DND-41 (cell line): Measurements from ENCODE around the gene AKAP14.
"Not testable (repeated sequence)": the region's sequence is repeated elsewhere in the genome, so short reads cannot be mapped to it uniquely, and the experiment has no call there.

Experiments
- ATAC-seq: fragments of 200-7000 bp; cut with Tn5 transposase; 3 replicates; pipeline ENCODE4 v1.9.1; 2021; ENCODE audit warnings: low read depth; ENCODE audit not compliant: insufficient read depth
- DNase-seq: peaks from one replicate; pipeline ENCODE4 v3.0.0-alpha.2; 2020
- H2AFZ ChIP-seq: 2 replicates; pipeline ENCODE4 v1.6.0; 2012; ENCODE audit warnings: low read depth, low read length
- H3K27ac ChIP-seq: 2 replicates; pipeline ENCODE4 v1.5.1; 2012; ENCODE audit warnings: low read length, inconsistent platforms
- H3K27me3 ChIP-seq: fragments of 200-600 bp; sonication (generic); 2 replicates; pipeline ENCODE4 v1.6.0; 2012; ENCODE audit warnings: low read length, mild to moderate bottlenecking, inconsistent platforms; ENCODE audit not compliant: insufficient read depth, poor library complexity
- H3K36me3 ChIP-seq: 2 replicates; pipeline ENCODE4 v1.5.1; 2012; ENCODE audit warnings: low read length, inconsistent platforms; ENCODE audit not compliant: insufficient read depth
- H3K4me1 ChIP-seq: 2 replicates; pipeline ENCODE4 v1.5.1; 2012; ENCODE audit warnings: mild to moderate bottlenecking, low read length; ENCODE audit not compliant: insufficient read depth
- H3K4me2 ChIP-seq: 2 replicates; pipeline ENCODE4 v1.6.0; 2012; ENCODE audit warnings: mild to moderate bottlenecking, moderate library complexity, low read length, inconsistent platforms; ENCODE audit not compliant: insufficient read depth
- H3K4me3 ChIP-seq, 2 experiments: fragments of 200-600 bp in 1 of 2; shearing (Covaris generic) in 1 of 2; 2 replicates each; pipeline ENCODE4 v1.5.1; 2012 to 2016; ENCODE audit warnings: inconsistent platforms in 2 of 2, low read length in 2 of 2, mild to moderate bottlenecking in 2 of 2, low read depth in 1 of 2, moderate library complexity in 1 of 2
- H3K79me2 ChIP-seq: 2 replicates; pipeline ENCODE4 v1.6.0; 2012; ENCODE audit warnings: low read length, inconsistent platforms; ENCODE audit not compliant: insufficient read depth
- H3K9ac ChIP-seq: 2 replicates; pipeline ENCODE4 v1.6.0; 2012; ENCODE audit warnings: low read depth, mild to moderate bottlenecking, inconsistent platforms, low read length, moderate library complexity
- H3K9me3 ChIP-seq: 2 replicates; pipeline ENCODE4 v1.5.1; 2012; ENCODE audit warnings: low read length, moderate library complexity, mild to moderate bottlenecking, inconsistent platforms; ENCODE audit not compliant: insufficient read depth, severe bottlenecking
- H4K20me1 ChIP-seq: 2 replicates; pipeline ENCODE4 v1.6.0; 2012; ENCODE audit warnings: low read length; ENCODE audit not compliant: insufficient read depth
- EZH2 ChIP-seq: IDR thresholded peaks from 3 replicates; pipeline ENCODE4 v1.6.1; 2012; ENCODE audit warnings: borderline replicate concordance, low read depth, mild to moderate bottlenecking, moderate library complexity, low read length, inconsistent platforms; ENCODE audit not compliant: severe bottlenecking
- TF ChIP-seq, protein P1 (sequence below): IDR thresholded peaks from 2 replicates; pipeline ENCODE4 v1.5.1; 2012; ENCODE audit warnings: borderline replicate concordance, low read length, moderate library complexity, mild to moderate bottlenecking; ENCODE audit not compliant: poor library complexity, severe bottlenecking; ENCODE audit errors: extremely low read depth

The AKAP14 gene

DNA sequence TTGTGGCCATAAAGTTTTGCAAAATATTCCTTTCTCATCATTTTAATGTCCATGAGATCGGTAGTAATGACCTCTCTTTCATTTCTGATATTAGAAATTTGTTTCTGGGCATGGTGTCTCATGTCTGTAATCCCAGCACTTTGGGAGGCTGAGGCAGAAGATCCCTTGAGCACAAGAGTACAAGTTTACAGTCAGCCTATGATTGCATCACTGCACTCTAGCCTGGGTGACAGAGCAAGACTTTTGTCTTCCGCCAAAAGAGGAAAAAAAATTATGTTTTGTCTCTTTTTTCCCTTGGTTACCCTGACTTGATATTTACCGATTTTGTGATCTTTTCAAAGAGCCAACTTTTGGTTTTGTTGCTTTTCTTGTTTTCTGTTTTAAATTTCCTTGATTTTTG, 58.7 kb downstream of the AKAP14 start:
- Histone ChIP-seq H3K79me2 (no peaks in the 10 kb centered on the region), H3K27me3 (no peaks in the 10 kb centered on the region), H3K4me1 (no peaks in the 10 kb centered on the region), H3K4me3 (no peak overlapping the region), H3K4me2 (no peak overlapping the region), H4K20me1 (no peaks in the 10 kb centered on the region), H3K27ac (no peak overlapping the region), H3K9me3 (no peaks in the 10 kb centered on the region), H3K36me3 (no peaks in the 10 kb centered on the region), H2AFZ (no peak overlapping the region), H3K9ac (no peak overlapping the region)
- DNase-seq (no peak), ATAC-seq (no peak)
- TF ChIP-seq, protein P1, sequence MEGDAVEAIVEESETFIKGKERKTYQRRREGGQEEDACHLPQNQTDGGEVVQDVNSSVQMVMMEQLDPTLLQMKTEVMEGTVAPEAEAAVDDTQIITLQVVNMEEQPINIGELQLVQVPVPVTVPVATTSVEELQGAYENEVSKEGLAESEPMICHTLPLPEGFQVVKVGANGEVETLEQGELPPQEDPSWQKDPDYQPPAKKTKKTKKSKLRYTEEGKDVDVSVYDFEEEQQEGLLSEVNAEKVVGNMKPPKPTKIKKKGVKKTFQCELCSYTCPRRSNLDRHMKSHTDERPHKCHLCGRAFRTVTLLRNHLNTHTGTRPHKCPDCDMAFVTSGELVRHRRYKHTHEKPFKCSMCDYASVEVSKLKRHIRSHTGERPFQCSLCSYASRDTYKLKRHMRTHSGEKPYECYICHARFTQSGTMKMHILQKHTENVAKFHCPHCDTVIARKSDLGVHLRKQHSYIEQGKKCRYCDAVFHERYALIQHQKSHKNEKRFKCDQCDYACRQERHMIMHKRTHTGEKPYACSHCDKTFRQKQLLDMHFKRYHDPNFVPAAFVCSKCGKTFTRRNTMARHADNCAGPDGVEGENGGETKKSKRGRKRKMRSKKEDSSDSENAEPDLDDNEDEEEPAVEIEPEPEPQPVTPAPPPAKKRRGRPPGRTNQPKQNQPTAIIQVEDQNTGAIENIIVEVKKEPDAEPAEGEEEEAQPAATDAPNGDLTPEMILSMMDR, result no peak
- no peak for TF ChIP-seq EZH2

DNA sequence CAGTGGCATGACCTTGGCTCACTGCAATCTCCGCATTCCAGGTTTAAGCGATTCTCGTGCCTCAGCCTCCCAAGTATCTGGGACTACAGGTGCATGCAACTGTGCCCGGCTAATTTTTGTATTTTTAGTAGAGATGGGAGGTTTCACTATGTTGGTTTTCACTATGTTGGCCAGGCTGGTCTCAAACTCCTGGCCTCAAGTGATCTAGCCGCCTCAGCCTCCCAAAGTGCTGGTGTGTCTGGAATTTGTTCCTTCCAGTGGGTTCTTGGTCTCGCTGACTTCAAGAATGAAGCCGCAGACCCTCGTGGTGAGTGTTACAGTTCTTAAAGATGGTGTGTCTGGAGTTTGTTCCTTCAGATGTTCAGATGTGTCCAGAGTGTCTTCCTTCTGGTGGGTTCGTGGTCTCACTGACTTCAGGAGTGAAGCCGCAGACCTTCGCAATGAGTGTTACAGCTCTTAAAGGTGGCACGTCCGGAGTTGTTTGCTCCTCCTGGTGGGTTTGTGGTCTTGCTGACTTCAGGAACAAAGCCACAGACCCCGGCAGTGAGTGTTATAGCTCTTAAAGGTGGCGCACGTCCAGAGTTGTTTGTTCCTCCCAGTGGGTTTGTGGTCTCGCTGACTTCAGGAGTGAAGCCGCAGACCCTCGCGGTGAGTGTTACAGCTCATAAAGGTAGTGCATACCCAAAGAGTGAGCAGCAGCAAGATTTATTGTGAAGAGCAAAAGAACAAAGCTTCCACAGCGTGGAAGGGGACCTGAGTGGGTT, 60.3 kb downstream of the AKAP14 start:
- peak; percentile 98 for ATAC-seq
- H3K27ac ChIP-seq, H3K27me3 ChIP-seq, H3K4me3 ChIP-seq, H3K9ac ChIP-seq, H4K20me1 ChIP-seq, H3K4me2 ChIP-seq, H3K36me3 ChIP-seq, H3K4me1 ChIP-seq, H3K9me3 ChIP-seq, H2AFZ ChIP-seq, H3K79me2 ChIP-seq: not testable (repeated sequence)
- peak; percentile 78 for DNase-seq

DNA sequence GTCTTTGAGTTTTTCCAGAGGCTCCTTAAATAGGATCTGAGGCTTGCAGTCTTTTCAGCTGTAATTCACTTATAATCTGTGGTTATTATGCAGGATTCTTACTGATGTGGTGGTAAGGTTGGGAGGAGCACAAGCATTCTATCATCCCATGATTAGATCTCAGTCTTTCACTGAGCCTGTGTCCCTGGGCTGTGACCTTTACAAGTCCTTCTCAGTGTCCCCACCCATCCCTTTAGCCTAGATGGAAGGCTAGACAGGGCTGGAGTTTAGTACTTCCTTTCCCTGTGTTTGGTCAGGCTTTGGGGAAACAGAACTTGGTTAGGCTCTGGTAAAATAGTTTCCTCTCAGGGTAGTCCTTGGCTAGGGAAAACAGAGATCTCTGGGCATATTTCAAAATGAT, 64.9 kb downstream of the AKAP14 start:
- Histone ChIP-seq H3K9ac (no peak overlapping the region), H3K4me2 (no peak overlapping the region), H4K20me1 (no peaks in the 10 kb centered on the region), H3K4me3 (no peak overlapping the region), H3K36me3 (no peaks in the 10 kb centered on the region), H3K27me3 (no peaks in the 10 kb centered on the region), H3K4me1 (no peaks in the 10 kb centered on the region), H3K9me3 (no peaks in the 10 kb centered on the region), H2AFZ (no peak overlapping the region), H3K27ac (no peak overlapping the region), H3K79me2 (no peaks in the 10 kb centered on the region)
- ATAC-seq, result no peak
- no peak for TF ChIP-seq EZH2
- TF ChIP-seq, protein P1, result no peak
- DNase-seq, result no peak

DNA sequence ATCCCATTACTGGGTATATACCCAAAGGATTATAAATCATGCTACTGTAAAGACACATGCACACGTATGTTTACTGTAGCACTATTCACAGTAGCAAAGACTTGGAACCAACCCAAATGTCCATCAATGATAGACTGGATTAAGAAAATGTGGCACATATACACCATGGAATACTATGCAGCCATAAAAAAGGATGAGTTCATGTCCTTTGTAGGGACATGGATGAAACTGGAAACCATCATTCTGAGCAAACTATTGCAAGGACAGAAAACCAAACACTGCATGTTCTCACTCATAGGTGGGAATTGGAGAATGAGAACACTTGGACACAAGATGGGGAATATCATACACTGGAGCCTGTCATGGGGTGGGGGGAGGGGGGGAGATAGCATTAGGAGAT, 71.1 kb downstream of the AKAP14 start:
- H3K4me1 ChIP-seq, H4K20me1 ChIP-seq, H3K27ac ChIP-seq, DNase-seq, H3K79me2 ChIP-seq, H3K36me3 ChIP-seq, ATAC-seq, H3K9me3 ChIP-seq, H2AFZ ChIP-seq, H3K4me2 ChIP-seq, H3K4me3 ChIP-seq, H3K9ac ChIP-seq, H3K27me3 ChIP-seq: not testable (repeated sequence)
